HCT116 (cell line): ENCODE measurements around the gene BBLN. TPM values are rescaled to one million over a fixed set of nuclear protein-coding genes. Genes with fewer than 3 reads are reported as not detected.

Source experiments
- ATAC-seq: fragments of 200-7000 bp; cut with Tn5 transposase; 2 replicates; pipeline ENCODE4 v1.9.1; 2020; ENCODE audit warnings: mild to moderate bottlenecking, moderate library complexity
- BruUV-seq: library from RNA; stranded (reverse); fragments of 400-500 nt; replicated peaks from 2 replicates; lab custom pipeline; 2021; lab: Mats Ljungman, UMichigan
- CTCF ChIA-PET: fragments of 300-600 bp; sonication (Branson Sonifier 250); formaldehyde crosslinking; loops from one replicate; lab custom pipeline; 2021; ENCODE audit warnings: antibody characterized with exemption; lab: Charles Lee
- POLR2A ChIA-PET: fragments of 300-600, 350-600 bp; sonication (Branson Sonifier 250); formaldehyde crosslinking; loops from one replicate; lab custom pipeline; 2021; ENCODE audit warnings: antibody characterized with exemption; lab: Charles Lee
- RAD21 ChIA-PET, 2 experiments: fragments of 300-600 bp; sonication (Branson Sonifier 250); formaldehyde crosslinking; loops; one replicate each; lab custom pipeline; 2023; ENCODE audit warnings: low total read pairs in 2 of 2; ENCODE audit not compliant: uncharacterized antibody in 2 of 2, unreplicated experiment in 2 of 2, low non-redundant PET in 1 of 2; lab: Charles Lee
- DNase-seq: peaks from one replicate; pipeline ENCODE4 v3.0.0-alpha.2; 2010; ENCODE audit warnings: low read depth, low spot score
- H2AFZ ChIP-seq: fragments of 200-600 bp; shearing (Covaris generic), sonication (generic); 2 replicates; pipeline ENCODE4 v1.6.1; 2017; ENCODE audit warnings: low read depth, mixed run types, mixed read lengths, antibody characterized with exemption, low read length; ENCODE audit not compliant: poor library complexity, severe bottlenecking
- H3K27ac ChIP-seq: 2 replicates; pipeline ENCODE4 v1.5.1; 2012; ENCODE audit warnings: low read depth, low read length
- H3K27me3 ChIP-seq: fragments of 200-600 bp; sonication (generic); 2 replicates; pipeline ENCODE4 v1.6.1; 2016; ENCODE audit warnings: mixed run types, low read length, mixed read lengths; ENCODE audit not compliant: insufficient read depth
- H3K36me3 ChIP-seq, 2 experiments: fragments of 200-500 bp in 1 of 2; fragments of 200-600 bp in 1 of 2; sonication (Bioruptor generic) in 1 of 2; sonication (generic) in 1 of 2; 2 replicates each; pipeline versions ENCODE4 v1.5.1 to v1.6.1; 2014 to 2016; ENCODE audit warnings: low read length in 2 of 2, inconsistent platforms in 1 of 2, mixed read lengths in 1 of 2, mixed run types in 1 of 2; ENCODE audit not compliant: insufficient read depth in 2 of 2, control insufficient read depth in 1 of 2
- H3K4me1 ChIP-seq, 2 experiments: fragments of 200-600 bp in 1 of 2; sonication (generic) in 1 of 2; 2 replicates each; pipeline versions ENCODE4 v1.5.1 to v1.6.1; 2012 to 2017; ENCODE audit warnings: low read length in 2 of 2, inconsistent platforms in 1 of 2, mild to moderate bottlenecking in 1 of 2, mixed read lengths in 1 of 2, mixed run types in 1 of 2, moderate library complexity in 1 of 2; ENCODE audit not compliant: insufficient read depth in 2 of 2, control insufficient read depth in 1 of 2
- H3K4me2 ChIP-seq: fragments of 200-600 bp; sonication (generic); 2 replicates; pipeline ENCODE4 v1.6.1; 2017; ENCODE audit warnings: mixed run types, low read length, mixed read lengths
- H3K4me3 ChIP-seq, 2 experiments: fragments of 200-600 bp in 1 of 2; sonication (generic) in 1 of 2; replicated peaks in 1 of 2; 2 replicates each; pipeline ENCODE4 v1.5.1; 2011 to 2016; ENCODE audit warnings: low read length in 2 of 2, control low read depth in 1 of 2, low read depth in 1 of 2, mild to moderate bottlenecking in 1 of 2, mixed read lengths in 1 of 2, mixed run types in 1 of 2
- H3K79me2 ChIP-seq: fragments of 200-600 bp; sonication (generic); 2 replicates; pipeline ENCODE4 v1.6.1; 2017; ENCODE audit warnings: mild to moderate bottlenecking, mixed run types, low read length, moderate library complexity, mixed read lengths; ENCODE audit not compliant: insufficient read depth
- H3K9ac ChIP-seq: fragments of 200-600 bp; sonication (generic); 2 replicates; pipeline ENCODE4 v1.6.1; 2016; ENCODE audit warnings: low read length, mixed read lengths
- H3K9me2 ChIP-seq: fragments of 200-600 bp; sonication (generic), shearing (Covaris generic); 2 replicates; pipeline ENCODE4 v1.6.1; 2017; ENCODE audit warnings: mixed run types, mild to moderate bottlenecking, moderate library complexity; ENCODE audit not compliant: insufficient read depth
- H3K9me3 ChIP-seq, 2 experiments: fragments of 200-500 bp in 1 of 2; fragments of 200-600 bp in 1 of 2; sonication (Bioruptor generic) in 1 of 2; sonication (generic) in 1 of 2; 2 replicates each; pipeline ENCODE4 v1.6.1; 2014 to 2017; ENCODE audit warnings: low read length in 2 of 2, mixed read lengths in 2 of 2, inconsistent platforms in 1 of 2, low read depth in 1 of 2, mild to moderate bottlenecking in 1 of 2, mixed run types in 1 of 2, moderate library complexity in 1 of 2; ENCODE audit not compliant: control insufficient read depth in 1 of 2, insufficient read depth in 1 of 2
- H4K20me1 ChIP-seq: fragments of 200-600 bp; sonication (generic), shearing (Covaris generic); 2 replicates; pipeline ENCODE4 v1.6.1; 2017; ENCODE audit warnings: mixed run types, mild to moderate bottlenecking, moderate library complexity; ENCODE audit not compliant: insufficient read depth
- CBX3 ChIP-seq: IDR thresholded peaks from 2 replicates; pipeline ENCODE4 v1.6.1; 2012; ENCODE audit warnings: low read depth
- JUND ChIP-seq: IDR thresholded peaks from 2 replicates; pipeline ENCODE4 v1.6.1; 2012
- RAD21 ChIP-seq: IDR thresholded peaks from 2 replicates; pipeline ENCODE4 v1.6.1; 2012; ENCODE audit warnings: low read depth, mild to moderate bottlenecking
- SIN3A ChIP-seq: IDR thresholded peaks from 2 replicates; pipeline ENCODE4 v1.6.1; 2012; ENCODE audit warnings: low read depth
- SP1 ChIP-seq: IDR thresholded peaks from 2 replicates; pipeline ENCODE4 v1.6.1; 2012; ENCODE audit warnings: low read depth
- intact Hi-C: fragments of 100-400 bp; cut with micrococcal nuclease; formaldehyde crosslinking; loops from 2 replicates; pipeline ENCODE4 v1.10.0; 2022
- total RNA-seq: library from RNA; stranded (reverse); gene quantifications from one replicate; pipeline ENCODE4 v1.2.1, GENCODE V29; 2021; ENCODE audit not compliant: unreplicated experiment
- TF ChIP-seq, protein P1 (sequence below), 3 experiments: fragments of 200-600 bp in 1 of 3; sonication (generic) in 1 of 3; IDR thresholded peaks in 2 of 3; conservative IDR thresholded peaks in 1 of 3; 2 replicates each; pipeline ENCODE4 v1.5.1; 2012 to 2017; ENCODE audit warnings: low read depth in 2 of 3, low read length in 2 of 3, antibody characterized with exemption in 1 of 3, borderline replicate concordance in 1 of 3, control low read depth in 1 of 3, mild to moderate bottlenecking in 1 of 3, mixed read lengths in 1 of 3, mixed run types in 1 of 3, moderate library complexity in 1 of 3; ENCODE audit not compliant: insufficient read depth in 1 of 3

BBLN gene
- total RNA-seq, 1 experiment from 2014 or later: 119 TPM

DNA sequence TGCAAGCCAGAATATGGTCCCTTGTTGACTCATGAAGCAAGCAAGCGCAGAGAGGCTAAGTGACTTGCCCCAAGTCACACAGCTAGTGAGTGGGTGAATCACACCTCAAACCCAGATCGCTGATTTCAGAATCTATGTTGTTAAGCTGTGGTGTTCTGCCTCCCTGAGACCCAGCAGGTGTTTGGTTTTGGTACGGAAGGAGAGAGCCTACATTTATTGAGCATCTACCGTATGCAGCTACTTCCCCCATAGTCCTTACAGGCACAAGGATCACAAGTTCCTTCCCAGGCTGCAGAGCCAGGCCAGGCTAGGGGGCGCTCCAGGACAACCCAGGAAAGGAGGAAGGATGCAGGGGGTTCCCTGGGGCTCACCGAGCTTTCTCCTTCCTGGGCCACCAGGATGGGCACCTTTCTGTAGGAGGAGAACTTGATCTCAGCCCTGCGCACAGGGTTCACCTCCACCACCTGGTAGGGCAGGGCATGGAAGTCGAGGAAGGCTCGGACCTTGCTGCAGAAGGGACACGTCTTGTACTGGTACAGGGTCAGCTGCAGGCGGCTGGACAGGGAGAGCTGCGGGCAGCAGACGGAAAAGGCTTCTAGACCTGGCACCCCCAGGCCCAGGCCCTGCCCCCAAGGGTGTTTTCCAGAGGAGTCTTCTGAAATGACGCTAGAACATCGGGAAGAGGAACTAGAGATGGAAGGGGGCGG lies 35.0 kb upstream of the BBLN start:
- no peak for TF ChIP-seq SP1
- TF ChIP-seq RAD21: no peak
- TF ChIP-seq CBX3: no peak
- no peak for TF ChIP-seq JUND
- no peak for TF ChIP-seq SIN3A
- TF ChIP-seq, protein P1, sequence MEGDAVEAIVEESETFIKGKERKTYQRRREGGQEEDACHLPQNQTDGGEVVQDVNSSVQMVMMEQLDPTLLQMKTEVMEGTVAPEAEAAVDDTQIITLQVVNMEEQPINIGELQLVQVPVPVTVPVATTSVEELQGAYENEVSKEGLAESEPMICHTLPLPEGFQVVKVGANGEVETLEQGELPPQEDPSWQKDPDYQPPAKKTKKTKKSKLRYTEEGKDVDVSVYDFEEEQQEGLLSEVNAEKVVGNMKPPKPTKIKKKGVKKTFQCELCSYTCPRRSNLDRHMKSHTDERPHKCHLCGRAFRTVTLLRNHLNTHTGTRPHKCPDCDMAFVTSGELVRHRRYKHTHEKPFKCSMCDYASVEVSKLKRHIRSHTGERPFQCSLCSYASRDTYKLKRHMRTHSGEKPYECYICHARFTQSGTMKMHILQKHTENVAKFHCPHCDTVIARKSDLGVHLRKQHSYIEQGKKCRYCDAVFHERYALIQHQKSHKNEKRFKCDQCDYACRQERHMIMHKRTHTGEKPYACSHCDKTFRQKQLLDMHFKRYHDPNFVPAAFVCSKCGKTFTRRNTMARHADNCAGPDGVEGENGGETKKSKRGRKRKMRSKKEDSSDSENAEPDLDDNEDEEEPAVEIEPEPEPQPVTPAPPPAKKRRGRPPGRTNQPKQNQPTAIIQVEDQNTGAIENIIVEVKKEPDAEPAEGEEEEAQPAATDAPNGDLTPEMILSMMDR (IDR thresholded peaks at IDR 0.05 in 2 of 3, conservative IDR thresholded peaks at IDR 0.05 in 1 of 3; ENCODE audit: borderline replicate concordance in 1 of 3, insufficient read depth in 1 of 3, low read depth in 2 of 3, low read length in 2 of 3): peak in 2 of 3 experiments; percentile 87 to 92; a peak in 4 of 6 replicates
- TF ChIP-seq, all 23 proteins: peak for 1
- ATAC-seq: peak; percentile 39
- Histone ChIP-seq H3K9me3 (peaks cover 0 to 6% of the 10 kb centered on the region in 2 experiments; a peak in 1 of 4 replicates), H3K4me2 (peak overlapping the region; percentile 91), H3K79me2 (peaks cover 39% of the 10 kb centered on the region), H3K9me2 (no peaks in the 10 kb centered on the region), H4K20me1 (peaks cover 9% of the 10 kb centered on the region; the same call in 1 of the 2 replicates), H3K4me3 (no peak overlapping the region; a peak in 1 of 4 replicates), H3K36me3 (peaks cover 6 to 30% of the 10 kb centered on the region in 2 experiments; a peak in 3 of 4 replicates), H2AFZ (no peak overlapping the region), H3K27me3 (no peaks in the 10 kb centered on the region), H3K27ac (peak overlapping the region; percentile 99; the same call in 1 of the 2 replicates), H3K4me1 (peaks cover 9 to 31% of the 10 kb centered on the region in 2 experiments), H3K9ac (no peak overlapping the region)
- intact Hi-C loops: no loop called here
- peak; percentile 46 for DNase-seq
- CTCF ChIA-PET: interaction anchor here (0.5 to 2.1 kb wide), 15 partner anchors 9 to 237 kb away, joined by 3 to 19 read pairs (median 4); partner anchors contain the start of gene BBLN
- POLR2A ChIA-PET: interaction anchor here (1.2 to 1.3 kb wide), 2 partner anchors 15 to 35 kb away, joined by 4 to 5 read pairs; partner anchors contain the start of gene BBLN
- RAD21 ChIA-PET: no interaction called here
- no TSS peak for BruUV-seq
